Measurements from ENCODE around the gene PDE3B.
A peak's percentile ranks its signal among the peaks of the same experiment; 100 is the strongest.

PDE3B gene

GRCh38 chr11:14636119-14636518 is 7.5 kb upstream of the PDE3B start:
- peaks cover 29% of the 10 kb centered on the region for H3K9me3 Mint-ChIP-seq
- H3K4me3 Mint-ChIP-seq: no peak overlapping the region
- no peaks in the 10 kb centered on the region for H3K27me3 Mint-ChIP-seq (ENCODE audit: low read depth, poor library complexity)
- no peak for TF ChIP-seq CTCF (IDR thresholded peaks at IDR 0.05)
- H3K27ac Mint-ChIP-seq: no peak overlapping the region
- DNase-seq: no peak
- peaks cover 4% of the 10 kb centered on the region for H3K4me1 Mint-ChIP-seq
- peaks cover 34% of the 10 kb centered on the region for H3K36me3 Mint-ChIP-seq (ENCODE audit: low read depth)

- DNase-seq: no peak
- peaks cover 24% of the 10 kb centered on the region for H3K9me3 Mint-ChIP-seq
- H3K4me3 Mint-ChIP-seq: no peak overlapping the region
- H3K27me3 Mint-ChIP-seq (ENCODE audit: low read depth, poor library complexity): no peaks in the 10 kb centered on the region
- TF ChIP-seq CTCF (IDR thresholded peaks at IDR 0.05): no peak
- H3K36me3 Mint-ChIP-seq (ENCODE audit: low read depth): peaks cover 34% of the 10 kb centered on the region
- H3K4me1 Mint-ChIP-seq: peaks cover 13% of the 10 kb centered on the region
- H3K27ac Mint-ChIP-seq: no peak overlapping the region
These were observed 5.7 kb upstream of the PDE3B start for GRCh38 chr11:14637868-14638409.

GRCh38 chr11:14638561-14638960 is 5.0 kb upstream of the PDE3B start:
- Mint-ChIP-seq H3K4me3 (no peak overlapping the region), H3K4me1 (peaks cover 13% of the 10 kb centered on the region), H3K27me3 (ENCODE audit: low read depth, poor library complexity) (no peaks in the 10 kb centered on the region), H3K9me3 (peaks cover 23% of the 10 kb centered on the region), H3K27ac (no peak overlapping the region), H3K36me3 (ENCODE audit: low read depth) (peaks cover 33% of the 10 kb centered on the region)
- DNase-seq: no peak
- TF ChIP-seq CTCF (IDR thresholded peaks at IDR 0.05): no peak

- Mint-ChIP-seq H3K4me3 (no peak overlapping the region), H3K36me3 (ENCODE audit: low read depth) (peaks cover 5% of the 10 kb centered on the region), H3K27ac (no peak overlapping the region), H3K4me1 (peaks cover 33% of the 10 kb centered on the region), H3K9me3 (peaks cover 3% of the 10 kb centered on the region), H3K27me3 (ENCODE audit: low read depth, poor library complexity) (no peaks in the 10 kb centered on the region)
- DNase-seq: no peak
- TF ChIP-seq CTCF (IDR thresholded peaks at IDR 0.05): no peak
These were observed 1.8 kb upstream of the PDE3B start for GRCh38 chr11:14641801-14642200.

GRCh38 chr11:14642453-14642852 is 1.2 kb upstream of the PDE3B start:
- Mint-ChIP-seq H3K27ac (peak overlapping the region; percentile 47), H3K36me3 (ENCODE audit: low read depth) (no peaks in the 10 kb centered on the region), H3K4me1 (peaks cover 38% of the 10 kb centered on the region), H3K4me3 (peak overlapping the region; percentile 74), H3K27me3 (ENCODE audit: low read depth, poor library complexity) (no peaks in the 10 kb centered on the region), H3K9me3 (no peaks in the 10 kb centered on the region)
- TF ChIP-seq CTCF (IDR thresholded peaks at IDR 0.05): no peak
- DNase-seq: no peak

- no peak for DNase-seq
- Mint-ChIP-seq H3K4me1 (peaks cover 43% of the 10 kb centered on the region), H3K9me3 (no peaks in the 10 kb centered on the region), H3K4me3 (peak overlapping the region; percentile 74), H3K27ac (peak overlapping the region; percentile 47), H3K36me3 (ENCODE audit: low read depth) (no peaks in the 10 kb centered on the region), H3K27me3 (ENCODE audit: low read depth, poor library complexity) (no peaks in the 10 kb centered on the region)
- no peak for TF ChIP-seq CTCF (IDR thresholded peaks at IDR 0.05)
These were observed 519 bp upstream of the PDE3B start for GRCh38 chr11:14642873-14643696.

Measured in nephron progenitor cell (in vitro differentiated cells).